IgD-negative memory B cell (primary cell): Measurements from ENCODE around the gene IQSEC1. TPM values are rescaled to one million over a fixed set of nuclear protein-coding genes. Genes with fewer than 3 reads are reported as not detected.
"Not testable (repeated sequence)": the region's sequence is repeated elsewhere in the genome, so short reads cannot be mapped to it uniquely, and the experiment has no call there.

Experiments
- H3K27ac Mint-ChIP-seq, 3 donors: one replicate each; pipeline ENCODE4 v1.8.0; 2020 to 2022; ENCODE audit warnings: mild to moderate bottlenecking in 3 of 3, mixed read lengths in 3 of 3, moderate library complexity in 1 of 3
- H3K27me3 Mint-ChIP-seq: one replicate; pipeline ENCODE4 v1.8.0; 2021; ENCODE audit warnings: mixed read lengths
- H3K36me3 Mint-ChIP-seq: one replicate; pipeline ENCODE4 v1.8.0; 2020; ENCODE audit warnings: mild to moderate bottlenecking, mixed read lengths
- H3K4me1 Mint-ChIP-seq, 3 donors: one replicate each; pipeline ENCODE4 v1.8.0; 2020 to 2022; ENCODE audit warnings: mixed read lengths in 3 of 3, mild to moderate bottlenecking in 1 of 3
- H3K4me3 Mint-ChIP-seq, 4 donors: one replicate each; pipeline ENCODE4 v1.8.0; 2020 to 2022; ENCODE audit warnings: mild to moderate bottlenecking in 4 of 4, mixed read lengths in 4 of 4, moderate library complexity in 3 of 4
- H3K9me3 Mint-ChIP-seq, 3 donors: one replicate each; pipeline ENCODE4 v1.8.0; 2020 to 2021; ENCODE audit warnings: mixed read lengths in 3 of 3, mild to moderate bottlenecking in 1 of 3
- polyA plus RNA-seq: library from polyadenylated mRNA; unstranded; fragments of 300-500 nt; fragmentation: Illumina TruSeq; gene quantifications from one replicate; pipeline ENCODE4 v1.2.3, GENCODE V29; 2021

The IQSEC1 gene
- polyA plus RNA-seq, 1 donor from 2014 or later = 52.5 TPM

- peaks cover 13% of the 10 kb centered on the region for H3K27me3 Mint-ChIP-seq
- H3K4me1 Mint-ChIP-seq = no peaks in the 10 kb centered on the region
- H3K4me3 Mint-ChIP-seq = no peak overlapping the region
- H3K36me3 Mint-ChIP-seq = no peaks in the 10 kb centered on the region
- H3K9me3 Mint-ChIP-seq = no peaks in the 10 kb centered on the region
- no peak overlapping the region for H3K27ac Mint-ChIP-seq
Observed at GRCh38 chr3:12859840-12860239, 213.4 kb downstream of the IQSEC1 start.

GRCh38 chr3:12856626-12857025, 216.6 kb downstream of the IQSEC1 start:
- H3K9me3 Mint-ChIP-seq = no peaks in the 10 kb centered on the region
- peaks cover 20% of the 10 kb centered on the region for H3K27me3 Mint-ChIP-seq
- no peaks in the 10 kb centered on the region for H3K36me3 Mint-ChIP-seq
- no peak overlapping the region for H3K4me3 Mint-ChIP-seq
- no peaks in the 10 kb centered on the region for H3K4me1 Mint-ChIP-seq
- H3K27ac Mint-ChIP-seq = no peak overlapping the region

GRCh38 chr3:12854565-12854964, 218.7 kb downstream of the IQSEC1 start:
- Mint-ChIP-seq H3K27ac (no peak overlapping the region), H3K27me3 (peaks cover 18% of the 10 kb centered on the region), H3K4me1 (no peaks in the 10 kb centered on the region), H3K36me3 (no peaks in the 10 kb centered on the region), H3K9me3 (no peaks in the 10 kb centered on the region), H3K4me3 (no peak overlapping the region)

GRCh38 chr3:12853847-12854246, 219.4 kb downstream of the IQSEC1 start:
- H3K9me3 Mint-ChIP-seq, H3K27ac Mint-ChIP-seq, H3K4me1 Mint-ChIP-seq, H3K4me3 Mint-ChIP-seq, H3K36me3 Mint-ChIP-seq: not testable (repeated sequence)
- peaks cover 18% of the 10 kb centered on the region for H3K27me3 Mint-ChIP-seq

- Mint-ChIP-seq H3K4me1 (no peaks in the 10 kb centered on the region), H3K36me3 (no peaks in the 10 kb centered on the region), H3K4me3 (no peak overlapping the region), H3K27me3 (peaks cover 15% of the 10 kb centered on the region), H3K9me3 (no peaks in the 10 kb centered on the region), H3K27ac (no peak overlapping the region)
Observed at GRCh38 chr3:12852201-12852600, 221.0 kb downstream of the IQSEC1 start.

Other genes starting within 250 kb of the IQSEC1 start
- gene RPL32, start 231.9 kb downstream of the IQSEC1 start, polyA plus RNA-seq = 3,703 TPM